Measurements from ENCODE around the gene VRTN. TPM values are rescaled to one million over a fixed set of nuclear protein-coding genes. Genes with fewer than 3 reads are reported as not detected.

The VRTN gene
- total RNA-seq, 1 experiment from 2014 or later, result 104 TPM

DNA sequence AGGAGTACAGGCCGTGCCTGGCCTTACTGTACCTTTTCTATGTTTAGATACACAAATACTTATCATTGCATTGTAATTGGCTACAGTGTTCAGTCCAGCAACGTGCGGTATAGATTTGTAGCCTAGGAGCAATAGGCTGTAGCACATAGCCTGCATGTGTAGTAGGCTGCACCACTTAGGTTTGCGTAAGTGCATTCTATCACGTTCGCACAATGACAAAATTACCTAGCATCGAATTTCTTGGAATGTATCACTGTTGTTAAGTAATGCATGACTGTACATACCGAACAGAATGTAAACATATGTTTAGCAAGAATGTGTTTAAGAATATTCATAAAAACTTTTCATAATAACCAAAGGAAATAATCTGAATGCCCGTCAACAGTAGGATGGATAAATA lies 31.9 kb downstream of the VRTN start:
- Mint-ChIP-seq H3K4me1 (peaks cover 3% of the 10 kb centered on the region in 2 experiments; a peak in 2 of 4 replicates), H3K27me3 (ENCODE audit: low read depth) (peaks cover 2% of the 10 kb centered on the region), H3K36me3 (ENCODE audit: insufficient read depth in 1 of 3, low read depth in 3 of 3) (no peaks in the 10 kb centered on the region), H3K27ac (peak overlapping the region in 1 of 3 experiments; percentile 49; a peak in 1 of 7 replicates), H3K9me3 (no peaks in the 10 kb centered on the region; a peak in 1 of 5 replicates), H3K4me3 (no peak overlapping the region)
- Histone ChIP-seq H3K18ac (ENCODE audit: insufficient read length, low read depth, low read length) (no peak overlapping the region), H2BK120ac (ENCODE audit: low read depth, low read length, poor library complexity, severe bottlenecking) (no peak overlapping the region), H3K79me2 (ENCODE audit: insufficient read depth, low read length) (no peaks in the 10 kb centered on the region), H3K4me1 (ENCODE audit: insufficient read depth, low read length) (no peaks in the 10 kb centered on the region), H2AFZ (ENCODE audit: low read length) (no peak overlapping the region), H3K14ac (ENCODE audit: insufficient read depth, low read length) (no peak overlapping the region), H4K91ac (ENCODE audit: insufficient read length, low read depth, low read length) (no peak overlapping the region), H3T11ph (ENCODE audit: low read length) (no peak overlapping the region), H2BK12ac (ENCODE audit: insufficient read length, low read depth, low read length) (no peak overlapping the region), H3K9me3 (ENCODE audit: control insufficient read depth, low read depth, low read length) (no peaks in the 10 kb centered on the region), H4K20me1 (ENCODE audit: control insufficient read depth, insufficient read depth, insufficient read length) (no peaks in the 10 kb centered on the region), H3K4ac (ENCODE audit: low read depth, low read length) (no peak overlapping the region), H4K5ac (ENCODE audit: insufficient read length, low read depth, low read length) (no peak overlapping the region), H2AK5ac (ENCODE audit: insufficient read length, low read length) (no peak overlapping the region), H3K27ac (ENCODE audit: insufficient read length, low read depth, low read length) (no peak overlapping the region), H3K23me2 (ENCODE audit: insufficient read length, low read depth, low read length, poor library complexity, severe bottlenecking) (no peaks in the 10 kb centered on the region), H2BK15ac (ENCODE audit: low read depth, low read length) (no peak overlapping the region), H2BK5ac (ENCODE audit: insufficient read length, low read length) (no peak overlapping the region), H3K9ac (ENCODE audit: extremely low read depth, insufficient read length, low read length) (no peak overlapping the region), H3K56ac (ENCODE audit: insufficient read length, low read depth, low read length) (no peak overlapping the region), H3K4me2 (ENCODE audit: insufficient read depth, insufficient read length, low read length) (no peak overlapping the region), H2BK20ac (ENCODE audit: low read depth, low read length, poor library complexity, severe bottlenecking) (no peak overlapping the region), H3K23ac (ENCODE audit: insufficient read length, low read depth, low read length) (no peak overlapping the region), H3K79me1 (ENCODE audit: insufficient read depth, low read depth, low read length, poor library complexity, severe bottlenecking) (no peaks in the 10 kb centered on the region), H4K8ac (replicated peaks; ENCODE audit: insufficient read length, low read depth, low read length) (no peak overlapping the region), H3K27me3 (ENCODE audit: insufficient read depth, low read length) (no peaks in the 10 kb centered on the region)
- no peak for DNase-seq
- WGBS (ENCODE audit: extremely low coverage, insufficient read length, low lambda C conversion rate), result no CpG with 5 or more reads among the region's 9 CpGs
- no peak for TF ChIP-seq CTCF (conservative IDR thresholded peaks at IDR 0.05)
